K562 (cell line): ENCODE measurements around the gene LRRC30.

Experiments
- ATF2 ChIP-seq: sonication (generic); formaldehyde crosslinking; IDR thresholded peaks from 2 replicates; pipeline ENCODE4 v1.8.1; 2022; ENCODE audit warnings: missing genetic modification reagents
- CBX5 ChIP-seq: IDR thresholded peaks from 2 replicates; pipeline ENCODE4 v1.6.1; 2014; ENCODE audit warnings: low read depth, borderline replicate concordance
- HBP1 ChIP-seq: fragments of 450-650 bp; formaldehyde crosslinking; IDR thresholded peaks from 2 replicates; pipeline ENCODE4 v1.4.0; 2022; ENCODE audit warnings: missing genetic modification characterization
- IRF1 ChIP-seq: sonication (generic); formaldehyde crosslinking; IDR thresholded peaks from 2 replicates; pipeline ENCODE4 v1.8.0; 2022; ENCODE audit warnings: missing genetic modification reagents, mild to moderate bottlenecking, borderline replicate concordance
- NEUROD1 ChIP-seq: fragments of 150-350 bp; IDR thresholded peaks from 2 replicates; pipeline ENCODE4 v1.6.1; 2014; ENCODE audit warnings: borderline replicate concordance, low read length, low read depth; ENCODE audit not compliant: partially characterized antibody
- PHB ChIP-seq: fragments of 250-450 bp; sonication (Bioruptor Pico); IDR thresholded peaks from 2 replicates; pipeline ENCODE4 v1.5.0; 2021
- POLR2A ChIP-seq: fragments of 450-650 bp; conservative IDR thresholded peaks from 2 replicates; pipeline ENCODE4 v1.6.1; 2016
- PYGO2 ChIP-seq: fragments of 450-650 bp; IDR thresholded peaks from 2 replicates; pipeline ENCODE4 v1.6.1; 2016; ENCODE audit warnings: mild to moderate bottlenecking, missing genetic modification characterization, moderate library complexity, missing compliant biosample characterization
- RAD21 ChIP-seq, 2 experiments: fragments of 250-450 bp in 1 of 2; fragments of 450-650 bp in 1 of 2; sonication (Bioruptor Pico) in 1 of 2; formaldehyde crosslinking in 1 of 2; IDR thresholded peaks in 1 of 2; conservative IDR thresholded peaks in 1 of 2; 2 replicates each; pipeline versions ENCODE4 v1.4.0 to v1.8.0; 2020 to 2022; ENCODE audit warnings: mild to moderate bottlenecking in 2 of 2, moderate library complexity in 1 of 2
- RCOR1 ChIP-seq, 2 experiments: IDR thresholded peaks; 2 replicates each; pipeline ENCODE4 v1.6.1; 2012; ENCODE audit warnings: low read depth in 2 of 2, low read length in 2 of 2, borderline replicate concordance in 1 of 2, improper control_type of control experiment in 1 of 2
- USF1 ChIP-seq: sonication (generic); formaldehyde crosslinking; IDR thresholded peaks from 2 replicates; pipeline ENCODE4 v1.9.0; 2022; ENCODE audit warnings: mild to moderate bottlenecking, missing genetic modification reagents
- ZFPM2 ChIP-seq: fragments of 250-450 bp; sonication (Bioruptor Pico); IDR thresholded peaks from 2 replicates; pipeline ENCODE4 v1.5.1; 2022; ENCODE audit warnings: mild to moderate bottlenecking
- ZFX ChIP-seq: sonication (generic); formaldehyde crosslinking; IDR thresholded peaks from 2 replicates; pipeline ENCODE4 v1.8.0; 2022; ENCODE audit warnings: mild to moderate bottlenecking, missing genetic modification reagents, moderate library complexity

- no peak for TF ChIP-seq HBP1
- TF ChIP-seq USF1 (CRISPR knock-in tag), result no peak
- no peak for TF ChIP-seq ZFX (CRISPR knock-in tag)
- no peak for TF ChIP-seq IRF1 (CRISPR knock-in tag)
- no peak for TF ChIP-seq RCOR1 (IDR thresholded peaks at IDR 0.05; ENCODE audit: borderline replicate concordance in 1 of 2, low read depth in 2 of 2, low read length in 2 of 2)
- TF ChIP-seq PYGO2 (tag), result no peak
- TF ChIP-seq RAD21 (CRISPR knock-in tag; conservative IDR thresholded peaks at IDR 0.05 in 1 of 2, IDR thresholded peaks at IDR 0.05 in 1 of 2), result no peak
- TF ChIP-seq ZFPM2, result no peak
- no peak for TF ChIP-seq ATF2 (CRISPR knock-in tag)
- no peak for TF ChIP-seq NEUROD1
- TF ChIP-seq CBX5, result no peak
- no peak for TF ChIP-seq POLR2A
- TF ChIP-seq PHB, result no peak
These were observed 4.1 kb downstream of the LRRC30 start for GRCh38 chr18:7234956-7235355.
